HepG2 (cell line): ENCODE data around the gene POLDIP3. TPM values are rescaled to one million over a fixed set of nuclear protein-coding genes. Genes with fewer than 3 reads are reported as not detected.

ENCODE experiments used
- BCLAF1 ChIP-seq: fragments of 450-650 bp; IDR thresholded peaks from 2 replicates; pipeline ENCODE4 v1.6.1; 2017; ENCODE audit warnings: mild to moderate bottlenecking
- EED ChIP-seq: sonication (generic); formaldehyde crosslinking; IDR thresholded peaks from 2 replicates; pipeline ENCODE4 v1.5.0; 2020; ENCODE audit warnings: mild to moderate bottlenecking, missing genetic modification reagents
- ERF ChIP-seq: IDR thresholded peaks from 2 replicates; pipeline ENCODE4 v1.6.1; 2018; ENCODE audit warnings: missing biosample characterization, missing genetic modification reagents
- ETV6 ChIP-seq: sonication (generic); formaldehyde crosslinking; conservative IDR thresholded peaks from 2 replicates; pipeline ENCODE4 v1.4.0; 2020; ENCODE audit warnings: missing genetic modification reagents
- FOXA3 ChIP-seq: IDR thresholded peaks from 2 replicates; pipeline ENCODE4 v1.6.1; 2016; ENCODE audit warnings: missing genetic modification reagents, missing compliant biosample characterization
- FOXK1 ChIP-seq: sonication (generic); formaldehyde crosslinking; IDR thresholded peaks from 2 replicates; pipeline ENCODE4 v1.4.0; 2020; ENCODE audit warnings: low read depth, missing genetic modification reagents, borderline replicate concordance
- ISL2 ChIP-seq: sonication (generic); formaldehyde crosslinking; IDR thresholded peaks from 2 replicates; pipeline ENCODE4 v1.5.0; 2020; ENCODE audit warnings: missing genetic modification reagents
- KLF9 ChIP-seq: IDR thresholded peaks from 2 replicates; pipeline ENCODE4 v1.6.1; 2016; ENCODE audit warnings: low read depth
- NR2F1 ChIP-seq, 2 experiments: fragments of 450-650 bp in 1 of 2; formaldehyde crosslinking in 1 of 2; IDR thresholded peaks; 2 replicates each; pipeline versions ENCODE4 v1.5.0 to v1.6.1; 2016 to 2020; ENCODE audit warnings: mild to moderate bottlenecking in 1 of 2, missing compliant biosample characterization in 1 of 2, missing genetic modification reagents in 1 of 2, moderate library complexity in 1 of 2
- PHF20 ChIP-seq: sonication (generic); formaldehyde crosslinking; IDR thresholded peaks from 2 replicates; pipeline ENCODE4 v1.5.0; 2020; ENCODE audit warnings: mild to moderate bottlenecking, missing genetic modification reagents
- POLR2G ChIP-seq: fragments of 200-400 bp; formaldehyde crosslinking; IDR thresholded peaks from 2 replicates; pipeline ENCODE4 v1.6.1; 2018; ENCODE audit warnings: mild to moderate bottlenecking, low read depth, low read length, moderate library complexity
- SP4 ChIP-seq: sonication (generic); formaldehyde crosslinking; IDR thresholded peaks from 2 replicates; pipeline ENCODE4 v1.8.1; 2023; ENCODE audit warnings: mild to moderate bottlenecking, missing genetic modification reagents
- TFE3 ChIP-seq: IDR thresholded peaks from 2 replicates; pipeline ENCODE4 v1.6.1; 2016
- TSC22D2 ChIP-seq: sonication (generic); formaldehyde crosslinking; IDR thresholded peaks from 2 replicates; pipeline ENCODE4 v1.5.1; 2020; ENCODE audit warnings: missing genetic modification reagents, mild to moderate bottlenecking, borderline replicate concordance
- XRCC5 ChIP-seq: fragments of 200-400 bp; formaldehyde crosslinking; optimal IDR thresholded peaks from 2 replicates; pipeline ENCODE3; 2017; ENCODE audit warnings: mild to moderate bottlenecking, low read length
- ZBTB4 ChIP-seq: sonication (generic); formaldehyde crosslinking; IDR thresholded peaks from 2 replicates; pipeline ENCODE4 v1.4.0; 2020; ENCODE audit warnings: missing genetic modification reagents, mild to moderate bottlenecking, borderline replicate concordance
- ZFAT ChIP-seq: sonication (generic); formaldehyde crosslinking; conservative IDR thresholded peaks from 2 replicates; pipeline ENCODE4 v1.8.1; 2023; ENCODE audit warnings: missing genetic modification reagents, inconsistent platforms
- ZNF138 ChIP-seq: sonication (generic); formaldehyde crosslinking; IDR thresholded peaks from 2 replicates; pipeline ENCODE4 v1.5.0; 2020; ENCODE audit warnings: mild to moderate bottlenecking, low read depth, missing genetic modification reagents
- ZNF557 ChIP-seq: sonication (generic); formaldehyde crosslinking; IDR thresholded peaks from 2 replicates; pipeline ENCODE4 v1.4.0; 2020; ENCODE audit warnings: missing genetic modification reagents
- ZNF773 ChIP-seq: sonication (generic); formaldehyde crosslinking; IDR thresholded peaks from 2 replicates; pipeline ENCODE4 v1.4.0; 2020; ENCODE audit warnings: missing genetic modification reagents, borderline replicate concordance
- ZSCAN21 ChIP-seq: sonication (generic); formaldehyde crosslinking; IDR thresholded peaks from 2 replicates; pipeline ENCODE4 v1.8.0; 2022; ENCODE audit warnings: mild to moderate bottlenecking, missing genetic modification reagents, moderate library complexity, borderline replicate concordance
- polyA plus RNA-seq, 8 experiments: library from polyadenylated mRNA; depleted of rRNA in 3 of 8; stranded (reverse) in 7 of 8; unstranded in 1 of 8; fragments of >200 nt; fragmentation: Illumina TruSeq in 4 of 8; extraction: Trizol in 4 of 8; gene quantifications; 2 replicates each; pipeline versions ENCODE4 v1.2.1 to v1.2.3, GENCODE V29; 2011 to 2016; ENCODE audit warnings: low read depth in 4 of 8, missing spikeins in 1 of 8, mixed read lengths in 1 of 8; ENCODE audit not compliant: insufficient read depth in 1 of 8
- total RNA-seq, 5 experiments: library from RNA; depleted of rRNA; stranded (reverse); fragments of >200 nt; fragmentation: Illumina TruSeq; extraction: Trizol; gene quantifications; 2 replicates each; pipeline ENCODE4 v1.2.3, GENCODE V29; 2016; ENCODE audit warnings: low read depth in 1 of 5

Gene POLDIP3
- total and polyA plus RNA-seq, 2 of the 13 experiments (the other 11 are each of a cell fraction or from before 2014, with no cell fraction given): 45.8 to 47.4 TPM

- TF ChIP-seq FOXA3 (CRISPR knock-in tag): peak; percentile 67
- 0 out of 2 replicates have a peak, but pooled peaks have one; percentile 75 for TF ChIP-seq ZSCAN21 (CRISPR knock-in tag)
- TF ChIP-seq ZFAT (CRISPR knock-in tag): no peak
- no peak; the same call in 1 of the 2 replicates for TF ChIP-seq ETV6 (CRISPR knock-in tag)
- TF ChIP-seq ZNF138 (CRISPR knock-in tag): peak; percentile 47; the same call in 1 of the 2 replicates
- TF ChIP-seq TFE3 (CRISPR knock-in tag): 0 out of 2 replicates have a peak, but pooled peaks have one; percentile 40
- peak; percentile 77 for TF ChIP-seq POLR2G
- no peak; the same call in 1 of the 2 replicates for TF ChIP-seq SP4 (CRISPR knock-in tag)
- TF ChIP-seq ERF: peak; percentile 78
- TF ChIP-seq FOXK1 (CRISPR knock-in tag): 0 out of 2 replicates have a peak, but pooled peaks have one; percentile 14
- peak; percentile 88; the same call in 1 of the 2 replicates for TF ChIP-seq ZNF557 (CRISPR knock-in tag)
- peak; percentile 28 for TF ChIP-seq XRCC5
- no peak for TF ChIP-seq BCLAF1
- 0 out of 2 replicates have a peak, but pooled peaks have one; percentile 40 for TF ChIP-seq ISL2 (CRISPR knock-in tag)
- TF ChIP-seq ZBTB4 (CRISPR knock-in tag): peak; percentile 55; the same call in 1 of the 2 replicates
- TF ChIP-seq ZNF773 (CRISPR knock-in tag): 0 out of 2 replicates have a peak, but pooled peaks have one; percentile 30
- peak; percentile 39; the same call in 1 of the 2 replicates for TF ChIP-seq EED (CRISPR knock-in tag)
- TF ChIP-seq NR2F1 (CRISPR knock-in tag; IDR thresholded peaks at IDR 0.05): 0 out of 4 replicates have a peak, but pooled peaks of 1 of the 2 experiments have one; percentile 30
- TF ChIP-seq KLF9 (CRISPR knock-in tag): peak; percentile 76; the same call in 1 of the 2 replicates
- TF ChIP-seq TSC22D2 (CRISPR knock-in tag): peak; percentile 42; the same call in 1 of the 2 replicates
- peak; percentile 30; the same call in 1 of the 2 replicates for TF ChIP-seq PHF20 (CRISPR knock-in tag)
Measured at GRCh38 chr22:42648368-42649245, 33.9 kb upstream of the POLDIP3 start (continued).
